GM18520 (cell line): ENCODE results near the gene TYRP1.

Experiments used
- ATAC-seq: cut with Tn5 transposase; IDR thresholded peaks from one replicate; pipeline ENCODE4 v1.9.1; 2021; ENCODE audit not compliant: unreplicated experiment

The TYRP1 gene

DNA sequence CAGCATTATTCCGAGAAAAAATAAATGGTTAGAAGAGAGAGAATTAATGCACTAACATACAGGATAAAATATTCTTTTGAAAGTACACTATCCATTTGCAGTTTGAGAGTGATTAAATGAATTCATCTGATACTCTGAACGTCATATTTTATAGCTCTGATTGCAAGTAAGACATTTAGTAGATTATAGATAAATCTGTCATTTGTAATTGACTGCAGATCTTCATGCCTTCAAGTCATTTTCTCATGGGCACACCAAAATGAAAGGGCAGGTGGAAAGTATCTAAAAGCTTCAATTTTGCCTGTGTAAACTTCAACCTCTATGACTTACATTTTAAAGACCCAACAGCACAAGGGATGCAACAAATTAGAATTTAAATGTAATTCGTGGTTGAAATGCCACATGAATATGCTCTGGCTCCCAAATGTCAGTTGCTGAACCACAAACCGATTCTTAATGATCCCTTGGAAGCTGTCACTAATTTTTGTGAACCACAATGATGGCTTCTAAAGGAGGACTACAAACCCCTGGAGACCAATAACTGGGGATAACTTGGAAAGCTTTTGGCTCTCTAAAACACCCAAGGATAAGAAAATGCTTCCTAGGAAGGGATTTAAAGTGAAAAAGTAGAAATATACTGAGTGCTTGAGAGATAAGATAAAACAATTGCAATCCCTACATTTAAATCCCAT lies 3.9 kb downstream of the TYRP1 start:
- no peak for ATAC-seq

DNA sequence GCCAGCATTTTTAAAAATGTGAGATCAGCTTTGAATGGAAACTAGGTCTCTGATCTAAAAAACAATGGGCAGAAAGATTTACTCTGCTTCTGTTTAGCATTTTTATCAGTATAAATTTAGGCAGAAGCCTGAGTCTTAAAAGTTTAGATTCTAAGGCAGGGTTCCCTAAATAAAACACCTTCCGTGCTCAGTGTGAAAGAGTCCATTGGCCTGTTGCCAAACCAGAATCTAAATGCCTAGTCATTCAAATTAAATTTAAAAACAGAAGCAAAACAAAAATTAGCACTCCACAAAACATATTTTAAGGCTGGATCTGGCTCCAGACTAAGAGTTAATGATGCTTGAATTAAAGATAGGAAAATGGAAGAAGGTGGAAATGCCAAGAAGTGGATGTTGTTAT lies 4.5 kb downstream of the TYRP1 start:
- ATAC-seq, result no peak

DNA sequence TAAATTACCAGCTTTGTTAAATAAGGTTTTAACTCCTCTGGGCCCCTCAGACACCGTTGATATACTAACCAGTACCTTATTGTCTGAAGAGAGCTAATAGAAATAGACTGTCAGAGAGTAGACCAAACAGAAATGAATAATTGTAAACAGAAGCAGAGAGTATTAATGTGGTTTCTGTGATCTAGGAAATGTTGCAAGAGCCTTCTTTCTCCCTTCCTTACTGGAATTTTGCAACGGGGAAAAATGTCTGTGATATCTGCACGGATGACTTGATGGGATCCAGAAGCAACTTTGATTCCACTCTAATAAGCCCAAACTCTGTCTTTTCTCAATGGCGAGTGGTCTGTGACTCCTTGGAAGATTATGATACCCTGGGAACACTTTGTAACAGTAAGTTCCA lies 5.1 kb downstream of the TYRP1 start:
- ATAC-seq, result no peak

DNA sequence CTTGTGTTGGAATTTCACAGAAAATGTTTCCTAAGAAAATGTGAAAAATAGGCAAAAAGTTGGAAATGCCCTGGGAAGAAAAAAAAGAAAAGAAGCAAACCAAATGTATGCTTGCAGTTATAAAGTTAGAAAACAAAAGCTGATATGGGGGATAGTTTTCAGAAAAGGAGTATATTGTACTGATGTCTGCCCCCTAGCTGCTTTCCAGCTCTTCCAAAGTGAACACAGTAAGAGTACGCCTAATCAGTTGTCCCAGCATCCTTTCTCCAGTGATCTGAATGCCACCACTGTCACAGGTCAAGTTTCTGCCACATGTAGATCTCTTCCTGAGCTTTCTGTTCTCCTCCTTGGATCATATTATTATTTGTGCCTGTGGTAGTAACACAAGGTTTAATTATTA lies 5.8 kb downstream of the TYRP1 start:
- ATAC-seq, result no peak

DNA sequence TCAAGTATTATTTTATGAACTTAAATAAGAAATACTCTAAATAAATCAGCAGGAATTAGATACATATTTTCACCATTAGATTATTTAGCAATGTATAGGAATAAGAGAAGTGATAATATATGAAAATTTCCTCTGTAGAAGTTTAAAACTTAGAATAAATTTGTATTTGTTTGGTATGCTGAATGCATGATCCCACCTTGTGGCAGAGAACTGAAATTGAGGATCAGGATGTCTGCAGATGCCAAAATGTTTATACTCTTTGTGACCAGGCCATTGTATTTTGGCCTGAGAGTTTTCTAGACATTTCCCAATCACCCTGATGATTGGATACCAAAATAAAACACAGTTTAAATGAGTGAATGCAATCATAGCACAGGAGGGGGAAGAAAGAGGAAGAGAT lies 6.3 kb downstream of the TYRP1 start:
- no peak for ATAC-seq

DNA sequence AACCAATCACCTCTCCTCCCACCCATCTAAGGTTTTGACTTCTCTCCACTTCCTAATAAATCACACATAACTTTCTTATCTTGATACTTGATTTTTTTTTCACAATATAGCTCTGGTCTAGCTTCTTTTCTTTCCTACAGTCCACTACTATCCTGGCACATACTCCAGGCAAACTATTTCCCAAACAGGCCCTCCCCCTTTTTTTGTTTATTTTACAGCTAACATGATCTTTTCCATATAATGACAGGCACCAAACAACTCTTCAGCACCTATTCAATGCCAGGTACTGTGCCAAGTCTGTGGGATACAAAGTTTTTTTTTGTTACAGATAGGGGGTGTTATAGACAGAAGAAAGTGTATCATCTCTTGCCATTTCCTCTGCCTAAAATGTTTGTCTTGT lies 7.9 kb downstream of the TYRP1 start:
- ATAC-seq, result no peak

DNA sequence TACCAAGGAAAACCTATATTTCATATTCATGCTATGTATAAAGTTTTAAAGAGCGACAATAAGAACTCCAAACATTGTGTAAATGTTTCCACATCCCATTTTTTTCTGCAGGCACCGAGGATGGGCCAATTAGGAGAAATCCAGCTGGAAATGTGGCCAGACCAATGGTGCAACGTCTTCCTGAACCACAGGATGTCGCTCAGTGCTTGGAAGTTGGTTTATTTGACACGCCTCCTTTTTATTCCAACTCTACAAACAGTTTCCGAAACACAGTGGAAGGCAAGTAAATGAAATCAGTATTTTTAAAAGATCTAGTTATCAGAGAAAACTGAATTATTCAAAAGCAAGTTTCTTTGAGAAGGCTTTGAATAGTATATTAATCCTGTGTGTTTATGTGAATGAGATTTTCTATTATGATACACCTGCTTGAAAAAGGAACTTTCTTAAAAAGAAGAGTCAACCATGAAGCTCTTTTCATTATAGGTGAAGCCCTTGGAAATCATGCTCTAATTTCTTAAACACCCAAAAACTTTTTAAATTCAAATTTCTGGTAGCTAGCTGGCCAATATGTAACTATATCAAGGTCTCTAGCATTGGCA lies 9.1 kb downstream of the TYRP1 start:
- no peak for ATAC-seq

DNA sequence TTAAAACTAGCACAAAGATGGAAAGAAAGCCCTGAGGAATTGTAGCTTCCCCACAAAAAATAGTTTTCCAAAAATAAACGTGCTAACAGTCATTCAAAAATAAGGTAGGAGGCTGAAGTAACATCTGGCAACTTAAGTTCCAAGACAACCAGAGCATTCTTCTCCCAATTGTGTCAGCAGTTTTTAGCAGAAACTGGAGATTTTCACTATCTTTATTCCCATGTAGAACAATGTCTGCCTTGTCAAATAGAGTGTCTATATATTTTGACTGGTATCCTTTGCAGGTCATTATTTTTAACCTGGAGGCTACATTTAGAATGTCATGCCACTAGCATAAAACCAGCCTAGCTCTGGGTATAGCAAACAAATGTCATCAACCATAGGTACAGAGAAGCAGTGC lies 10.8 kb downstream of the TYRP1 start:
- ATAC-seq, result no peak

DNA sequence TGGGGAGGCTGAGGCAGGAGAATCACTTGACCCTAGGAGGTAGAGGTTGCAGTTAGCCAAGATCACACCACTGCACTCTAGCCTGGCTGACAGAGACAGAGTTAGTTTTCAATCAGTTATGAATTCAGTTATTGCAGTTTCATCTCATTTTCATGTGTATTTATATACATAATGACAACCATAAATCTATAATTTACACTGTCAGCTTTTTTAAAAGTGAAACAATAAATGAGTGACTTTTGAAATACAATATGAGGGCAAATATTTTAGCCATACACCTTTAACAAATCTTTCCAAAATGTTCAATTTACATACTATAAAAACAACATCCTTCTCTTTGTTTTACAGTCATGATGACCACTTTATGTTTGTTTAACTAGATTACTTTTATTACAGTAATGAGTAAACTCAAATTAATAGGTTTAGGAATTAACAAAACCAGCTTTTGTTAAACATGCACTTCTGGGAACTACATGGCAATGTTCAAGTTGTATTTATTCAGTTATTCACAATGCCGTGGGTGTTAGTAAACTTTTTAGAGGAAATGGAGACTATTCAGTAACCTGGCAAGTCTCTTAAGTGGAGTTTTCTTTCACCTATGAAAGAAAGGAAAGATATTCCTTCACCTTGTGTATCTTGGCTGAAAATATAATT lies 12.7 kb downstream of the TYRP1 start:
- no peak for ATAC-seq

DNA sequence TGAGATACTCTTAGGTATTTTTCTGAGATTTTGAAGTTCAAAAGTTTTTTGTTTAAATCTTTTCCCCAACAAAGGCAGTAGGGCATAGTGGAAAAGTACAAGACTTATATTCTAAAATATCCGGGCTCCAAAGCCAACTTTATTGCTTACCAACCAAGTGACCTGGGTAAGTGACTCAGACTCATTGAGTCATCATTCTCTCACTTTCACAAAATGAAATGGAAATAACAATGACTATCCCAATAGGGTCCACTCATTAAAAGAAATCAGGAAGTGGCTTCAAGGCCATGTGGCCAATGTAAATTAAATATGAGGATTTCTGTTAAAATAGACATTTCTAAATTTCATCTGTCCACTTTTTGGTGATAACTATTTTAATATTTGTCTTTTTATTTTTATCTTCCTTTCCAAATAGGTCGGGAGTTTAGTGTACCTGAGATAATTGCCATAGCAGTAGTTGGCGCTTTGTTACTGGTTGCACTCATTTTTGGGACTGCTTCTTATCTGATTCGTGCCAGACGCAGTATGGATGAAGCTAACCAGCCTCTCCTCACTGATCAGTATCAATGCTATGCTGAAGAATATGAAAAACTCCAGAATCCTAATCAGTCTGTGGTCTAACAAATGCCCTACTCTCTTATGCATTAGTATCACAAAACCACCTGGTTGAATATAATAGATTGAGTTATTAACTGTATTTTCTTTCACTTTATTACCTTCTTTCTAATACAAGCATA lies 15.5 kb downstream of the TYRP1 start:
- ATAC-seq, result no peak

DNA sequence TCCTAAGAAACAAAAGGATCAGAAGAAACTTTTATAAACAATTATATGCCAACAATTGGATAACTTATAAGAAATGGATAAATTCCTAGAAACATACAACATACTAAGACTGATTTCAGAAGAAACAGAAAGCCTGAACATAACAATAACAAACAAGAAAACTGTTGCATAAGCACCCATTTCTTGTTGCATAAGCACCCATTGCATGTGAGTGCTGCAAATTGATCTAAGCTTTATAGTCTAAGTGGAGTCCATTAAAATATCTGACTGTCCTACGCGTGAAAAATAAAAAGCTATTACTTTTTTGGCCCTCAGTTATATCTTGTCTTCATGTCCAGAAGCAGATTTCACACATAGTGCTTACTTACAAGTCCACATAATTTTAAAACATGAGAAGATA lies 19.3 kb downstream of the TYRP1 start:
- no peak for ATAC-seq

DNA sequence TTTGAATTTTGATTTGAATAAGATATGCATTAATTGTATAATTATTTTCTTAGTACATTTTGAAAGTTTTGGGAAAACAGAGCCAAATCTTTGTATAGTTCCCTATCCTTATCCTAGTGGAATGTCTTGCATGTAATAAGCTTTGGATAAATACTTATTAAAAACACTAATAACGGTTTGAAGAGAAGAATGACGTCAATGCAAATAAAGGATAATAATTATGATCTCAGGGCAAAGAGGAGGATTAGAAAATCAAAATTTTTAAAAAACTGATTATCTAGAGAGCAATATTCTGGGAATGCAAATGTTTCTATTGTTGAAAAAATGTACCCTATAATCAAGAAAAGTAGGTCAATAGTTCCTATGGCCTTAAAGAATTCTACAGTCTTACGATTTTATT lies 22.1 kb downstream of the TYRP1 start:
- no peak for ATAC-seq

DNA sequence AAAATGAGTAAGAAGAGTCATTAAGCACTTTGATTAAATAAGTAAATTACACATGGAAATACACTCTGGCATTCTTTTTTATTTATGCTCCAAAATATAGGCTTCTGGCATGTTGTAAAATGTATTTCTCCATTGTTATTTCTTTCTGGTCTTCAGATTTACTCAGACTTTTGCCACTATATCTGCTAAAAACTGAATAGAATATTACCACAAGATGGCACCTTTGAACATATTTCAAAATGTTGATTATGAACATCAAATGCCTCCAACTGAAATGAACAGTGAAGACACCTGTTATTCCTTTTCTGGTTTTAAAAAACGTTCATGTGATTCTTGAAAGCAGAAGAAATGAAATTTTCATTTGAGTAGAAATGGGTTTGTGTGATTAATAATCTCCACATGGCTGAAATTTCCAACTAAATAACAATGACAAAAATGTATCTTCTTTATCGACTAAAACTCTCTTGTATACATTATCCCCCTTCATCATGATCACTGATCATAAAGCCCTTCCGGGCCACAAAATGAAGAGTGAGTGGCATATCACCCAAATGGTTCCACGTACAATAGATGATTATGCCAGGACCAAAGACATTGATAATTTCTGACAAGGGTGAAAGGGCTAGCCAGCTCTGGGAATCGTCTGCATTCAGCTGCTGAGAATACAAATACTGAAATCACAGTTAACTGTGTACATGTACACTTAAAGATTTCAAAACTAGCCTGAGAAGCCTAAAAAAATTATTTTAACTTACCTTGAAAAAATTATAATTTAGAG lies 23.8 kb downstream of the TYRP1 start:
- ATAC-seq, result no peak

DNA sequence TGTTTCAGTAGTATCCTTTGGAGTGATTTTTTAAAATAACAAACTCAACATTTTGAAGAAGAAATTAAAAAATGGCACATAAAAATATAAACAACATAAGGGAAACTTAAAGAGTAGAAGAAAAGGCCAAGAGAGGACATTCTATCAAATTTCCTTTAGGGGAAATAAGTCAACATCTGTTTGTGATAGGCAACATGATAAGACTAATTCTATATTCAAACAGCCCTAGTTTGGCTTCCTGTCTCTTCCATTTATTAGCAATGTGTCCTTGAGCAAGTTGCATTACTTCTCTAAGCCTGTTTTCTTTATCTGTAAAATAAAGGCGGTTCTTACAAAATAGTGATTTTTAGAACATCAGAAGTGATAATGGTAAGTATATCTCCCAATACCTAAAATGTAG lies 24.7 kb downstream of the TYRP1 start:
- ATAC-seq, result no peak

DNA sequence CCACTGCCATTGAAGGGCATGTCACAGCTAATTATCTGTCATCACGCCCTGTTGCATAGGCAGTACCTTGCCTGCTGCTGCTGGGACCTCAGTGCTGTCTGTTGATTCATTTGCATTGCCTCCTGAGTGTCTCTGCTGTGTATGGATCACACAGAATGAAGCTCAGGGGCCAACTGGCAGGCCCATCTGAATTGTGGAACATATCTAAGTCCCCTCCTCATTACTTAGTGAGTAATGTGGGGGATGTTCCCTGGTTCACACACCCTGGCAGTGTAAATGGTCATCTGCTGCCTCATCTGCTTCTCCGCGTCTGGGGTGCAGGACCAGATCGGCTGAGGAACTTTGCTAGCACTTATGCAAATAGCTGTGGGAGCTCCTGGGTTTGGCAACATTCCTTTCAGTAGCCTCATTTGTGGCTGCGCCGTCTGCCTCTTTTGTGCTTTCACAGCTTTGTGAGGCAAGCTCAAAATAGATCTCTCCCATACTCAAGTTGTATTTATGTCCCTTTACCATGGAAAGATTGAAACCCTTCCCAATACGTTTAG lies 25.4 kb downstream of the TYRP1 start:
- no peak for ATAC-seq

DNA sequence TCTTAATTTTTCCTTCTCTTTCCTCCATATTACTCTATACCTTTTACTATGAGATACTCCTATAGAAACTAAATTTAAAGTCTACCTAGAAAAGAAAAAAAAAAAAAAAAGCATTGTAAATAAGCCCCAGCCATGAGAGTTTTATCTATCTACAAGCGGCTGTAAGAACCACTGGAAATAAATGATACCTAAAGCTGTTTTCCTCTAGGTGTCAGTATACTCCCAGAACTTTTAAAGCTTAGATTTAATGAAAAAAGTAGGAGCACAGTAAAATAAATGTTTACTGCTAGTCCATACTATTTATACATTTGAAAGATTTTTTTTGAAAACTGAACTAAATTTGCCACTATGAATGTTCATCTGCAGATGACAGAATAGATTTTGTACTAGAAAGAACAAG lies 26.2 kb downstream of the TYRP1 start:
- no peak for ATAC-seq

DNA sequence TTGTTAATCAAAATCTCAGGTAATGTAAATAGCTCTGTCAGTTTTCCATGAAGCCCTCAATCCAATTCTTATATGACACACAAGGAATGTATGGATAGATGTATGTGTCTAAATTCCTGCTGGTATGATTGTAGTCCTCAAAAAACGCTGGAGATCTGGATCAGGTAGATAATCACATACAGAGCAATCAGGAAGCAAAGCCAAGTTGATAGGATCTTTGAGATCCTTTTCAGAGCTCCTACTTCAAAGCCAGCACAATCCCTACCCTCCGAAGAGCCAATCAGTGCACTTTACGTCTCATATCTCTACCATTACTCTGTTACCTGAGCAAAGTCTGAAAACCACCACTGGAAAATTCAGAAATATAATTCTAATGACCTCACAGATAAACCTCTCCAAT lies 27.4 kb downstream of the TYRP1 start:
- no peak for ATAC-seq

DNA sequence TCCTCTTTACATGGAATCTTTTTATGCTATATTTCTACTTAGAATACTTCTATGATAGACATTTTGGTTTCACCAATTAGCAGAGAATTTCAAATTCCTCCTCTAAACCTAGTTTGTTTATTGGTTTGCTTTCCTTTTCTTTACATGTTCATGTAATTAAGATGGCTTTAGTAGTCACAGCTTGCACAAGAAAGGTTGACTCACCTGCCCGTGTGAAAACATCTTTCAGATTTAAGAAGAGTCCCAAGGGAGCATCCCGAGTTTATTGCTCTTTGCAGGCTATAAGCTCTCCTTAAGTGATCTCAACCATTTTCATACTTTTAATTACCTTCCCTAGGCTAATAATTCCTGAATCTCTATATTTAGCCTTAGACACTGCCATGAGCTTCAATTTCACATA lies 28.9 kb downstream of the TYRP1 start:
- ATAC-seq, result no peak

DNA sequence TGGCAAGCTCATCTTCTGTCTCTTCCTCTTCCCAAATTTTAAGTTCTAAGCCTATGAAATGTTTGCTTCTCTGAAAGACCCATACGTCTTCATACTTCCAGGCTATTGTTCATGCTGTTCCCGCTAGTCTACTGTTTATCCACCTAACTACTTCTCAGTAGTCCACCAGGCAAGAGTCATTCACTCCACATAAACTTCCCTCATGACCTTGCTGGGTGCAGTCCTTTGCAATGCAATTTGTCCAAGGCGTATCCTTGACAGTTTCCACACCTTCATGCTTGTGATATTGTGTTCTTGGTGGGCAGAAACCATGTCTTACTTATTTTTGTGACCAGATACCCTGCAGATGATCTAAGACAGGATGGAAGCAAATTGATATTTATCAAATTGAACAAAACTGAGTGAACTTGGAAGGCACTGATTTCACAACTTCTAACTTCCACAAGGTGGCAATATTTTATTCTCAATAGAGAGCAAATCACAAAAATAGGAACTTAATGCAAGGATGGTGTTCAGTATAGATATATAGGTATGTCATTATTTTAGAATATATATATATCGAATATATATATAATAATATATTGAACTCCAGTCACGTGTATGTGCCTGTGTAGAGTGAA lies 30.3 kb downstream of the TYRP1 start:
- ATAC-seq, result no peak

DNA sequence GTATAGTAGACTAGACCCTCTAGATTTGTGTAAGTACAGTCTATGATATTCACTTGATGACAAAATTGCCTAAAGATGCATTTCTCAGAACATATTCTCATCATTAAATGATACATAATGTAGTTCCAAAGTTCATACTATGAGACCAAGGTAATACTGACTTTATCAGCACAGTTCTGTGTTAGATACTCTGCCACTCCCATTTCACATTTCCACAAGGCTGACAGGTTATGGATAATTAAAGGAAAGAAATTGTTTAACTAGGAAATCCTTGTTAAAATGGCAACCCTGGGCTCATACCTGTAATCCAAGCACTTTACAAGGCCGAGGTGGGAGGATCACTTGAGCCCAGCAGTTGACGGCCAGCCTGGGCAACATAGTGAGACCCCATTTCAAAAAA lies 33.6 kb downstream of the TYRP1 start:
- ATAC-seq, result no peak

DNA sequence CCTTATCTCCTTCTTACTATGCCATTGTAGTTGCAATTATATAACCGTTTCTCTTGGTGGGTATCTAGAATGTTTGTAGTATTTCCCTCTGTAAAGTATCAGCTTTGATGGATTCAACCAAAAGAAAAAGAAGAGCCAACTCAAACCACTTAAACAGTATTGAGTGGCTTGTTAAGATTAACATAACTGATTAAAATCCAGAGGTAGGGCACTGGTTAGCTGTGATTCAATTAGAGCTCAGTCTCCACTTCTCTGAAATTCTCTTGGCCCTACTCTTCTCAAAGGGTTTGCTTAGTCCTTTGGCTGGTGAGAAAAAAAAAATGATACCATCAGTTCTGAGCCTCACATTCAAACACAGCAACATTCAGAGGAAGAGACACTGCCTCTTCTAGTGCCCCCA lies 37.0 kb downstream of the TYRP1 start:
- ATAC-seq, result no peak
